Measurements from ENCODE around the gene MPHOSPH6.
"Not testable (repeated sequence)": the region's sequence is repeated elsewhere in the genome, so short reads cannot be mapped to it uniquely, and the experiment has no call there.

Gene MPHOSPH6

DNA sequence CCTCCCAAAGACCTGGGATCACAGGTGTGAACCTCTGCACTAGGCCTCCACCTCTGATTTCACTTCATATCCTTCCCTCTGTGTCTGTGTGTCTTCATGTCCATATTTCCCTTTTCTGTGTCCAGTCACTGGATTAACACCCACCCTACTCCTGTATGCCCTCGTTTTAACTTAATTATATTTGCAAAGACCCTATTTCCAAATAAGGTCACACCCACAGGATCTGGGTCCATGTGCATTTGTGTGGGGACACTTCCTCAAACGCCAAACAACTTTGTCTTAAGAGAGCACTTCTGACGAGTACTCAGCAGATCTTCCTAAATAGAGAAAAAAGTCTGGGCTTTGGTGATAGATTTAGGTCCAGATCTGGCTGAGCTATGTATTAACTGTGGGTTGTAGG, 56.3 kb downstream of the MPHOSPH6 start:
- no peak for DNase-seq

DNA sequence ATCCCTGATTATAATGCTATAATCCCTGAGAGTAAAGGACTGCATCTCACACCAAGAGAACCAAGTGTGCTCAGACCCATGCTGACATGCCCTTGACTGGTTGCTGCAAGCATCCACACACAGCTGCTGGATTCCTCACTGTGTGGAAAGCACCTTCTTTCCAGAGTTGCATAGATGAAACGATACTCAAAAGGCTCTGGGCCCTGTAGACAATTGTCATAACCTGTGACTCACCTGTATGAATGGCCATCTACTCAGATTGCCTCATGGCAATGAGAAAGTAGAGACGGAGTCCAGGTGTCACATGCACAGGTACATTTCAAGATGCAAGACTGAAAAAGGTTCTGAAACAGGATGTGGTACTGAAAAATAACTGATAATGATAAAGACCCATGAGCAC, 58.1 kb downstream of the MPHOSPH6 start:
- no peak for DNase-seq

DNA sequence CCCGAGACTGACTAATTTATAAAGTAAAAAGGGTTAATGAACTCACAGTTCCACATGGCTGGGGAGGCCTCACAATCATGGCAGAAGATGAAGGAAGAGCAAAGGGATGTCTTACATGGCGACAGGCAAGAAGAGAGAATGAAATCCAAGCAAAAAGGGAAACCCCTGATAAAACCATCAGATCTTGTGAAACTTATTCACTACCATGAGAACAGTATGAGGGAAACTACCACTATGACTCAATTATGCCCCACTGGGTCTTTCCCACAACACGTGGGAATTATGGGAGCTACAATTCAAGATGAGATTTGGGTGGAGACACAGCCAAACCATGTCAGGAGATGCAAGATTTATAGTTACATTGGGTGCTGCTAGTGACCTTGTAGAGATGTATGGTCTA, 60.8 kb downstream of the MPHOSPH6 start:
- not testable (repeated sequence) for DNase-seq

GRCh38 chr16:82108774-82109173, 61.2 kb downstream of the MPHOSPH6 start:
- DNase-seq: no peak

- DNase-seq: no peak
Observed at GRCh38 chr16:82108100-82108499, 61.9 kb downstream of the MPHOSPH6 start.

DNA sequence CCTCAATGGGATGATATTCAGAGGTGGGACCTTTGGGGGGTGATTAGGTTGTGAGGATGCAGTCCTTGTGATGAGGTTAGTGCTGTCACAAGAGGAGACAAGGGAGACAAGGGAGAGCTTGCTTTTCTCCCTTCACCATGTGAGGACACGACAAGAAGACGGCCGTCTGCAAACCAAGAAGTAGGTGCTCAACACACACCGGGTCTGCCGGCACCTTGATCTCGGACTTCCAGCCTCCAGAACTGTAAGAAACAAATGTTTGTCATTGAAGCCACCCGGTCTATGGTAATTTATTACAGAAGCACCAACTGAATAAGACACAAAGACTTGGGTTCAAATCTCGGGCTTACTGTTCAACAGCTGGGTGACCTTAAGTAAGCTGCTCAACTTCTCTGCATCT, 64.9 kb downstream of the MPHOSPH6 start:
- DNase-seq: no peak

Measured in stimulated activated CD4-positive, alpha-beta T cell treated with anti-CD3 and anti-CD28 coated beads, Interleukin-2, amount 100 ng/mL, for 48 hours (primary cell).